Measurements from ENCODE around the gene PDPN. TPM values are rescaled to one million over a fixed set of nuclear protein-coding genes. Genes with fewer than 3 reads are reported as not detected.

Gene PDPN
- total and polyA plus RNA-seq, 2 of the 13 experiments (the other 11 are each of a cell fraction or from before 2014, with no cell fraction given): not detected

- 0% methylated on average over 2 of the region's 3 CpGs for WGBS (ENCODE audit: low lambda C conversion rate)
- Histone ChIP-seq H3K36me3 (replicated peaks in 1 of 2; ENCODE audit: control insufficient read depth in 1 of 2, insufficient read depth in 2 of 2, low read length in 2 of 2) (no peaks in the 10 kb centered on the region), H3K4me2 (ENCODE audit: low read depth, low read length) (no peak overlapping the region), H3K27ac (ENCODE audit: extremely low read length, insufficient read depth, low read length) (no peak overlapping the region), H3K4me1 (ENCODE audit: insufficient read depth, low read length) (no peaks in the 10 kb centered on the region), H4K20me1 (ENCODE audit: insufficient read depth, low read length) (no peaks in the 10 kb centered on the region), H3K9ac (ENCODE audit: insufficient read depth, low read depth, low read length) (no peak overlapping the region), H3K9me3 (ENCODE audit: low read length) (no peaks in the 10 kb centered on the region), H2AFZ (ENCODE audit: low read length) (no peak overlapping the region), H3K27me3 (ENCODE audit: control insufficient read depth in 1 of 2, insufficient read depth in 2 of 2, low read length in 2 of 2) (peaks cover 0 to 4% of the 10 kb centered on the region in 2 experiments; a peak in 2 of 5 replicates), H3K4me3 (replicated peaks in 1 of 3; ENCODE audit: insufficient read depth in 1 of 3, low read depth in 2 of 3, low read length in 3 of 3) (no peak overlapping the region), H3K79me2 (ENCODE audit: insufficient read depth, low read length) (no peaks in the 10 kb centered on the region)
- DNase-seq (ENCODE audit: low spot score): no peak
- intact Hi-C loops (cut with micrococcal nuclease; ENCODE audit: unreplicated experiment): no loop called here
- POLR2A ChIA-PET: no interaction called here
- no peak for FAIRE-seq
- no TSS peak for BruUV-seq (replicated peaks)
- no peak for ATAC-seq
- CTCF ChIA-PET (ENCODE audit: low intra/inter-chr PET ratio, low total read pairs): no interaction called here
- in situ Hi-C loops (cut with HindIII; ENCODE audit: extremely low pct_ligation_motif_present, low pct_unique_long_range_greater_than_20kb): no loop called here
- TF ChIP-seq ZBTB1 (CRISPR knock-in tag; IDR thresholded peaks at IDR 0.05; ENCODE audit: borderline replicate concordance) (no peak), ARNT (IDR thresholded peaks at IDR 0.05) (no peak), SNAPC4 (CRISPR knock-in tag; IDR thresholded peaks at IDR 0.05) (no peak), KAT2B (IDR thresholded peaks at IDR 0.05; ENCODE audit: borderline replicate concordance, low read depth, low read length) (no peak), DDIT3 (CRISPR knock-in tag; IDR thresholded peaks at IDR 0.05) (no peak), MED1 (CRISPR knock-in tag; IDR thresholded peaks at IDR 0.05) (no peak), ZNF761 (CRISPR knock-in tag; conservative IDR thresholded peaks at IDR 0.05) (no peak), ZBTB14 (CRISPR knock-in tag; IDR thresholded peaks at IDR 0.05) (no peak), EHMT2 (IDR thresholded peaks at IDR 0.05; ENCODE audit: borderline replicate concordance, low read depth, low read length) (no peak), ZNF124 (CRISPR knock-in tag; IDR thresholded peaks at IDR 0.05) (no peak), ZNF318 (CRISPR knock-in tag; IDR thresholded peaks at IDR 0.05) (no peak)
These were observed 34.1 kb upstream of the PDPN start for GRCh38 chr1:13549521-13549920.
